ENCODE results near the gene THSD7B. TPM values are rescaled to one million over a fixed set of nuclear protein-coding genes. Genes with fewer than 3 reads are reported as not detected.
"Not testable (repeated sequence)": the region's sequence is repeated elsewhere in the genome, so short reads cannot be mapped to it uniquely, and the experiment has no call there.

THSD7B gene
- total RNA-seq, 4 donors from 2014 or later, result 0.27 TPM; not detected in 3

GRCh38 chr2:136957044-136957443 lies 191.7 kb downstream of the THSD7B start:
- in situ Hi-C loops (cut with MboI; ENCODE audit: low pct_ligation_motif_present in 1 of 4, low pct_unique_long_range_greater_than_20kb in 1 of 4, low sequenced_read_pairs in 3 of 4), result no loop called here
- Histone ChIP-seq H3K9me3 (no peaks in the 10 kb centered on the region), H3K36me3 (no peaks in the 10 kb centered on the region), H3K27ac (no peak overlapping the region), H3K27me3 (no peaks in the 10 kb centered on the region), H3K4me3 (no peak overlapping the region), H3K4me1 (no peaks in the 10 kb centered on the region)
- no peak for DNase-seq
- 0 to 30% methylated on average over 1 of the region's 1 CpG for WGBS, 2 donors (ENCODE audit: low coverage in 1 of 2)
- TF ChIP-seq CTCF (IDR thresholded peaks at IDR 0.05) (no peak), EP300 (IDR thresholded peaks at IDR 0.05; ENCODE audit: low read depth) (no peak), POLR2A (IDR thresholded peaks at IDR 0.05) (no peak), POLR2AphosphoS5 (IDR thresholded peaks at IDR 0.05) (no peak)
- intact Hi-C loops (cut with DNase I; ENCODE audit: low total_unique reads), result no loop called here

GRCh38 chr2:136962105-136962725 lies 196.9 kb downstream of the THSD7B start:
- Histone ChIP-seq H3K9me3 (no peaks in the 10 kb centered on the region), H3K4me3 (no peak overlapping the region), H3K4me1 (no peaks in the 10 kb centered on the region), H3K36me3 (no peaks in the 10 kb centered on the region), H3K27ac (no peak overlapping the region), H3K27me3 (no peaks in the 10 kb centered on the region)
- no peak for TF ChIP-seq EP300 (IDR thresholded peaks at IDR 0.05; ENCODE audit: low read depth)
- TF ChIP-seq CTCF (IDR thresholded peaks at IDR 0.05), result no peak
- no peak for TF ChIP-seq POLR2A (IDR thresholded peaks at IDR 0.05)
- TF ChIP-seq POLR2AphosphoS5 (IDR thresholded peaks at IDR 0.05), result no peak
- in situ Hi-C loops (cut with MboI; ENCODE audit: low pct_ligation_motif_present in 1 of 4, low pct_unique_long_range_greater_than_20kb in 1 of 4, low sequenced_read_pairs in 3 of 4), result no loop called here
- no peak for DNase-seq
- WGBS, 2 donors (ENCODE audit: low coverage in 1 of 2), result 42 to 51% methylated on average over 3 of the region's 3 CpGs
- intact Hi-C loops (cut with DNase I; ENCODE audit: low total_unique reads), result no loop called here

- Histone ChIP-seq H3K36me3 (no peaks in the 10 kb centered on the region), H3K27ac (no peak overlapping the region), H3K9me3 (no peaks in the 10 kb centered on the region), H3K4me1 (no peaks in the 10 kb centered on the region), H3K4me3 (no peak overlapping the region), H3K27me3 (no peaks in the 10 kb centered on the region)
- DNase-seq, result no peak
- intact Hi-C loops (cut with DNase I; ENCODE audit: low total_unique reads), result no loop called here
- in situ Hi-C loops (cut with MboI; ENCODE audit: low pct_ligation_motif_present in 1 of 4, low pct_unique_long_range_greater_than_20kb in 1 of 4, low sequenced_read_pairs in 3 of 4), result no loop called here
- 71 to 76% methylated on average over 5 of the region's 5 CpGs for WGBS, 2 donors (ENCODE audit: low coverage in 1 of 2)
- TF ChIP-seq EP300 (IDR thresholded peaks at IDR 0.05; ENCODE audit: low read depth) (no peak), CTCF (IDR thresholded peaks at IDR 0.05) (no peak), POLR2A (IDR thresholded peaks at IDR 0.05) (no peak), POLR2AphosphoS5 (IDR thresholded peaks at IDR 0.05) (no peak)
These were observed 201.1 kb downstream of the THSD7B start for GRCh38 chr2:136966485-136966884.

- H3K27ac ChIP-seq, result no peak overlapping the region
- intact Hi-C loops (cut with DNase I; ENCODE audit: low total_unique reads), result no loop called here
These were observed 215.0 kb downstream of the THSD7B start for GRCh38 chr2:136980303-136980702.

GRCh38 chr2:136981689-136982088 lies 216.3 kb downstream of the THSD7B start:
- DNase-seq; H3K9me3 ChIP-seq; intact Hi-C loops (cut with DNase I; ENCODE audit: low total_unique reads); in situ Hi-C loops (cut with MboI; ENCODE audit: low pct_ligation_motif_present in 1 of 4, low pct_unique_long_range_greater_than_20kb in 1 of 4, low sequenced_read_pairs in 3 of 4); H3K36me3 ChIP-seq; H3K27me3 ChIP-seq; H3K4me1 ChIP-seq; H3K4me3 ChIP-seq; H3K27ac ChIP-seq: not testable (repeated sequence)
- 80% methylated on average over 6 of the region's 6 CpGs; no CpG with 5 or more reads in 1 of the 2 donors for WGBS, 2 donors (ENCODE audit: low coverage in 1 of 2)

More at GRCh38 chr2:136980303-136980702, 215.0 kb downstream of the THSD7B start:
- no peak overlapping the region for H3K4me3 ChIP-seq
- no peaks in the 10 kb centered on the region for H3K36me3 ChIP-seq
- no peaks in the 10 kb centered on the region for H3K4me1 ChIP-seq
- TF ChIP-seq EP300 (IDR thresholded peaks at IDR 0.05; ENCODE audit: low read depth) (no peak), CTCF (IDR thresholded peaks at IDR 0.05) (no peak), POLR2AphosphoS5 (IDR thresholded peaks at IDR 0.05) (no peak), POLR2A (IDR thresholded peaks at IDR 0.05) (no peak)
- no peak for DNase-seq
- no peaks in the 10 kb centered on the region for H3K9me3 ChIP-seq
- 74 to 100% methylated on average over 1 to 3 of the region's 3 CpGs for WGBS, 2 donors (ENCODE audit: low coverage in 1 of 2)
- no peaks in the 10 kb centered on the region for H3K27me3 ChIP-seq
- in situ Hi-C loops (cut with MboI; ENCODE audit: low pct_ligation_motif_present in 1 of 4, low pct_unique_long_range_greater_than_20kb in 1 of 4, low sequenced_read_pairs in 3 of 4), result no loop called here
